Caco-2 (cell line): ENCODE measurements around the gene ABHD17C. TPM values are rescaled to one million over a fixed set of nuclear protein-coding genes. Genes with fewer than 3 reads are reported as not detected.

ENCODE experiments used
- BruUV-seq: library from RNA; stranded (reverse); fragments of 400-500 nt; replicated peaks from 2 replicates; lab custom pipeline; 2021; lab: Mats Ljungman, UMichigan
- CTCF ChIA-PET: fragments of 300-600 bp; sonication (Branson Sonifier 250); formaldehyde crosslinking; loops from one replicate; lab custom pipeline; 2022; ENCODE audit warnings: antibody characterized with exemption; lab: Charles Lee
- POLR2A ChIA-PET: fragments of 300-600 bp; sonication (Branson Sonifier 250); formaldehyde crosslinking; loops from one replicate; lab custom pipeline; 2022; ENCODE audit warnings: antibody characterized with exemption; lab: Charles Lee
- DNase-seq, 2 experiments: peaks; one replicate each; pipeline versions ENCODE4 v3.0.0 to v3.0.0-alpha.2; 2020 to 2022
- H3K27me3 ChIP-seq: replicated peaks from 2 replicates; pipeline ENCODE4 v1.6.0; 2011; ENCODE audit warnings: low read length; ENCODE audit not compliant: control insufficient read depth, insufficient read depth
- H3K36me3 ChIP-seq: 2 replicates; pipeline ENCODE4 v1.5.1; 2011; ENCODE audit warnings: low read length; ENCODE audit not compliant: control insufficient read depth, insufficient read depth
- H3K4me1 ChIP-seq: fragments of 250-450 bp; sonication (Bioruptor Pico); 2 replicates; pipeline ENCODE4 v1.5.1; 2020; ENCODE audit warnings: mild to moderate bottlenecking
- H3K4me3 ChIP-seq: 2 replicates; pipeline ENCODE4 v1.5.1; 2011; ENCODE audit warnings: low read depth, mild to moderate bottlenecking, control low read depth, low read length
- H3K9me3 ChIP-seq: fragments of 250-450 bp; sonication (Bioruptor Pico); 2 replicates; pipeline ENCODE4 v1.5.1; 2020; ENCODE audit warnings: mild to moderate bottlenecking, moderate library complexity
- H3K27ac Mint-ChIP-seq: one replicate; pipeline ENCODE4 v1.8.0; 2022; ENCODE audit warnings: mixed read lengths; ENCODE audit not compliant: unreplicated experiment
- H3K27me3 Mint-ChIP-seq: one replicate; pipeline ENCODE4 v1.8.0; 2022; ENCODE audit warnings: mixed read lengths; ENCODE audit not compliant: insufficient read depth, unreplicated experiment
- H3K36me3 Mint-ChIP-seq: one replicate; pipeline ENCODE4 v1.8.0; 2022; ENCODE audit warnings: mild to moderate bottlenecking, mixed read lengths; ENCODE audit not compliant: insufficient read depth, unreplicated experiment
- H3K4me1 Mint-ChIP-seq: one replicate; pipeline ENCODE4 v1.8.0; 2022; ENCODE audit warnings: low read depth, mixed read lengths; ENCODE audit not compliant: unreplicated experiment
- H3K4me3 Mint-ChIP-seq: one replicate; pipeline ENCODE4 v1.8.0; 2022; ENCODE audit warnings: mild to moderate bottlenecking, moderate library complexity, mixed read lengths; ENCODE audit not compliant: unreplicated experiment
- H3K9me3 Mint-ChIP-seq: one replicate; pipeline ENCODE4 v1.8.0; 2022; ENCODE audit warnings: mixed read lengths; ENCODE audit not compliant: unreplicated experiment
- intact Hi-C: fragments of 100-400 bp; cut with micrococcal nuclease; formaldehyde crosslinking; loops from one replicate; pipeline ENCODE4 v1.10.0; 2022; ENCODE audit not compliant: unreplicated experiment
- total RNA-seq: library from RNA; stranded (reverse); gene quantifications from 2 replicates; pipeline ENCODE4 v1.2.3, GENCODE V29; 2022
- TF ChIP-seq, protein P1 (sequence below), 2 experiments: fragments of 200-600 bp in 1 of 2; IDR thresholded peaks; 1 replicate in 1 of 2; 2 replicates in 1 of 2; pipeline versions ENCODE4 v1.5.1 to v1.8.0; 2011 to 2022; ENCODE audit warnings: antibody characterized with exemption in 1 of 2, control low read depth in 1 of 2, inconsistent platforms in 1 of 2, low read depth in 1 of 2, low read length in 1 of 2, mild to moderate bottlenecking in 1 of 2, moderate library complexity in 1 of 2; ENCODE audit not compliant: insufficient read depth in 1 of 2, severe bottlenecking in 1 of 2, unreplicated experiment in 1 of 2

Gene ABHD17C
- total RNA-seq, 1 experiment from 2014 or later = 25.0 TPM

DNA sequence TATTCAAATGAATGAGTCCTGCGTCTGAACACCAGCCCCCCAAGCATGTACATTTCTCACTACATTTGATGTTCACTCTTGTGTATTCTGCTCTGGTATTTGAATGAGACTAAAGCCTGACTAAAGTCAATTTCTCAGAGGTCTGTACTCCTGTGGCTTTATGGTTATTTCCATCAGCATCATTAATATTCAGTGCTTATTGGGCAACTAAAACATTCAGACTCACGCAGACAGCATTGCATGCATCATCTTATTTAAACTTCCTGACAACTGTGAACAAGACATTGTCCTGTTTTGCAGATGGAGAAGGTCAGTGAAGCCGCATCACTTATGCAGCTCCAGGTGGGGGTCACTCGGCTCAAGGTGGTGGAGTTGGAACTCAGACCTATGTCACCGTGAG is 95.1 kb downstream of the ABHD17C start:
- Histone ChIP-seq H3K4me1 (no peaks in the 10 kb centered on the region), H3K9me3 (no peaks in the 10 kb centered on the region), H3K4me3 (no peak overlapping the region), H3K27me3 (no peaks in the 10 kb centered on the region; the same call in 1 of the 2 replicates), H3K36me3 (no peaks in the 10 kb centered on the region)
- intact Hi-C loops = no loop called here
- ChIA-PET POLR2A (no interaction called here), CTCF (interaction anchor here (1.8 kb wide), 1 partner anchor 14 kb away, joined by 5 read pairs; no protein-coding TSS in a partner anchor)
- Mint-ChIP-seq H3K27ac (no peak overlapping the region), H3K27me3 (peaks cover 12% of the 10 kb centered on the region), H3K9me3 (no peaks in the 10 kb centered on the region), H3K4me3 (no peak overlapping the region), H3K4me1 (no peaks in the 10 kb centered on the region), H3K36me3 (no peaks in the 10 kb centered on the region)
- TF ChIP-seq, protein P1, sequence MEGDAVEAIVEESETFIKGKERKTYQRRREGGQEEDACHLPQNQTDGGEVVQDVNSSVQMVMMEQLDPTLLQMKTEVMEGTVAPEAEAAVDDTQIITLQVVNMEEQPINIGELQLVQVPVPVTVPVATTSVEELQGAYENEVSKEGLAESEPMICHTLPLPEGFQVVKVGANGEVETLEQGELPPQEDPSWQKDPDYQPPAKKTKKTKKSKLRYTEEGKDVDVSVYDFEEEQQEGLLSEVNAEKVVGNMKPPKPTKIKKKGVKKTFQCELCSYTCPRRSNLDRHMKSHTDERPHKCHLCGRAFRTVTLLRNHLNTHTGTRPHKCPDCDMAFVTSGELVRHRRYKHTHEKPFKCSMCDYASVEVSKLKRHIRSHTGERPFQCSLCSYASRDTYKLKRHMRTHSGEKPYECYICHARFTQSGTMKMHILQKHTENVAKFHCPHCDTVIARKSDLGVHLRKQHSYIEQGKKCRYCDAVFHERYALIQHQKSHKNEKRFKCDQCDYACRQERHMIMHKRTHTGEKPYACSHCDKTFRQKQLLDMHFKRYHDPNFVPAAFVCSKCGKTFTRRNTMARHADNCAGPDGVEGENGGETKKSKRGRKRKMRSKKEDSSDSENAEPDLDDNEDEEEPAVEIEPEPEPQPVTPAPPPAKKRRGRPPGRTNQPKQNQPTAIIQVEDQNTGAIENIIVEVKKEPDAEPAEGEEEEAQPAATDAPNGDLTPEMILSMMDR (IDR thresholded peaks at IDR 0.05; ENCODE audit: insufficient read depth in 1 of 2, low read depth in 1 of 2, low read length in 1 of 2, severe bottlenecking in 1 of 2, unreplicated experiment in 1 of 2) = no peak
- DNase-seq = no peak
- no TSS peak for BruUV-seq

DNA sequence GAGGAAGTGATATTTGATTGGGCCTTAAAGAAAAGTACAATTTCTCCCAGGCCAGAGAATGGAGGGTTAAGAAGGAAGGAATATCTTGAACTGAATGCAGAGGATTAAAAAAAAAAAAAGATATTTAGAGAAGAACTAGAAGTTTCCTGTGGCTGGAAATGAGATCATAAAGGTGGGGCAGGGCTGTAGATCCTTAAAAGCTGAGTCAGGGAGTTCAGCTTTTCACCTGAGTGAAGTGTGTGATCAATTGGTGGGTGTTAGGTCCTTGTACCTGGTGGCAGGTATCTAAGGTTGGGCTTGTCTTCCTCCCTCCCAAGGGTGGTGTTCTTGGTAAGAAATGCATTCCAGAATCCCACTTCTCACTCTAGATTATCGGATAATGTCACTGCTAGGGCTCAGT is 95.9 kb downstream of the ABHD17C start:
- no peak for DNase-seq

DNA sequence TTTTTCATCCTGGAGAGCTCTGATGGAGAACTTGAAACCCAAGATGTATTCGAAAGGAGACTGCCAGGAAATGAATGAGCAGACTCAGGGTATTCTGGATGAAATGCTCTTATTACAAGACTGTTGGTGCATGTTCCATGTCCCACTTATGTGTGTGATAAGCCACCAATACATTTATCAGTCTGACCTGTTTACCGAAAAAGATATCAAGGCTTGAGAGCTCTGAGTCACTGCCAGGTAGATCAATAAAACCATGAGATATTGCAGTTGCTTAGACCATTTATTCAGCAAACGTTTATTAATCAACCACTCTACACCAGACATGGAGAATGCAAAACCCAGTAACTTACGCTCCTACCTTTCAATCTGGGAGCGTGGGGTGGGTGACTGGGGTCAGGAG is 101.3 kb downstream of the ABHD17C start:
- H3K36me3 Mint-ChIP-seq = no peaks in the 10 kb centered on the region
- ChIA-PET CTCF (no interaction called here), POLR2A (no interaction called here)
- no peak overlapping the region for H3K27ac Mint-ChIP-seq
- DNase-seq = no peak
- no peaks in the 10 kb centered on the region for H3K36me3 ChIP-seq
- no peaks in the 10 kb centered on the region for H3K9me3 ChIP-seq
- no TSS peak for BruUV-seq
- TF ChIP-seq, protein P1 (IDR thresholded peaks at IDR 0.05; ENCODE audit: insufficient read depth in 1 of 2, low read depth in 1 of 2, low read length in 1 of 2, severe bottlenecking in 1 of 2, unreplicated experiment in 1 of 2) = no peak
- no peaks in the 10 kb centered on the region; the same call in 1 of the 2 replicates for H3K27me3 ChIP-seq
- no peaks in the 10 kb centered on the region for H3K4me1 ChIP-seq
- H3K4me1 Mint-ChIP-seq = no peaks in the 10 kb centered on the region
- intact Hi-C loops = no loop called here
- no peaks in the 10 kb centered on the region for H3K9me3 Mint-ChIP-seq
- H3K4me3 ChIP-seq = no peak overlapping the region
- peaks cover 10% of the 10 kb centered on the region for H3K27me3 Mint-ChIP-seq
- no peak overlapping the region for H3K4me3 Mint-ChIP-seq

More for the DNA sequence above, 95.9 kb downstream of the ABHD17C start:
- H3K9me3 ChIP-seq = no peaks in the 10 kb centered on the region
- Mint-ChIP-seq H3K4me3 (no peak overlapping the region), H3K36me3 (no peaks in the 10 kb centered on the region), H3K27ac (no peak overlapping the region), H3K4me1 (no peaks in the 10 kb centered on the region), H3K9me3 (no peaks in the 10 kb centered on the region), H3K27me3 (peaks cover 12% of the 10 kb centered on the region)
- no peaks in the 10 kb centered on the region for H3K36me3 ChIP-seq
- no peak overlapping the region for H3K4me3 ChIP-seq
- TF ChIP-seq, protein P1 (IDR thresholded peaks at IDR 0.05; ENCODE audit: insufficient read depth in 1 of 2, low read depth in 1 of 2, low read length in 1 of 2, severe bottlenecking in 1 of 2, unreplicated experiment in 1 of 2) = no peak
- ChIA-PET POLR2A (no interaction called here), CTCF (no interaction called here)
- no peaks in the 10 kb centered on the region for H3K4me1 ChIP-seq
- H3K27me3 ChIP-seq = no peaks in the 10 kb centered on the region; the same call in 1 of the 2 replicates
- BruUV-seq = no TSS peak
- intact Hi-C loops = no loop called here
